Naive thymus-derived CD4-positive, alpha-beta T cell (primary cell): ENCODE results near the gene FRMD1. TPM values are rescaled to one million over a fixed set of nuclear protein-coding genes. Genes with fewer than 3 reads are reported as not detected.

ENCODE experiments used
- ATAC-seq: fragments of 150-1000 bp; cut with Tn5 transposase; 2 replicates; pipeline ENCODE4 v1.10.0; 2021; ENCODE audit warnings: mild to moderate bottlenecking, moderate library complexity
- CTCF ChIA-PET: fragments of 350-600 bp; sonication (Branson Sonifier 250); formaldehyde crosslinking; loops from one replicate; lab custom pipeline; 2021; ENCODE audit warnings: antibody characterized with exemption; lab: Charles Lee
- POLR2A ChIA-PET: fragments of 350-600 bp; sonication (Branson Sonifier 250); formaldehyde crosslinking; loops from one replicate; lab custom pipeline; 2021; ENCODE audit warnings: antibody characterized with exemption, inconsistent platforms; lab: Charles Lee
- DNase-seq, 9 donors: peaks; one replicate each; pipeline versions ENCODE4 v3.0.0 to v3.0.0-alpha.2; 2020 to 2022; ENCODE audit warnings: mixed read lengths in 1 of 9
- H3K27ac ChIP-seq: one replicate; pipeline ENCODE4 v1.7.0; 2013; ENCODE audit warnings: mild to moderate bottlenecking, low read depth, low read length, moderate library complexity
- H3K27me3 ChIP-seq, 2 donors: one replicate each; pipeline ENCODE4 v1.7.0; 2013; ENCODE audit warnings: low read length in 2 of 2, mild to moderate bottlenecking in 2 of 2, moderate library complexity in 2 of 2; ENCODE audit not compliant: control insufficient read depth in 2 of 2, insufficient read depth in 2 of 2
- H3K36me3 ChIP-seq, 3 experiments: 1 replicate in 2 of 3; 2 replicates in 1 of 3; pipeline ENCODE4 v1.7.0; 2013; ENCODE audit warnings: low read length in 3 of 3, mild to moderate bottlenecking in 3 of 3, moderate library complexity in 1 of 3; ENCODE audit not compliant: insufficient read depth in 3 of 3, control insufficient read depth in 2 of 3
- H3K4me1 ChIP-seq, 2 donors: one replicate each; pipeline ENCODE4 v1.7.0; 2013; ENCODE audit warnings: low read length in 2 of 2, mild to moderate bottlenecking in 2 of 2, moderate library complexity in 1 of 2; ENCODE audit not compliant: control insufficient read depth in 2 of 2, insufficient read depth in 2 of 2
- H3K4me3 ChIP-seq: 2 replicates; pipeline ENCODE4 v1.7.0; 2013; ENCODE audit warnings: mild to moderate bottlenecking, low read length
- H3K9me3 ChIP-seq, 3 experiments: 1 replicate in 2 of 3; 2 replicates in 1 of 3; pipeline ENCODE4 v1.7.0; 2013; ENCODE audit warnings: low read length in 3 of 3; ENCODE audit not compliant: control insufficient read depth in 2 of 3
- H3K27ac Mint-ChIP-seq, 9 donors: one replicate each; pipeline ENCODE4 v1.8.0; 2020 to 2022; ENCODE audit warnings: mixed read lengths in 9 of 9, mild to moderate bottlenecking in 8 of 9, moderate library complexity in 5 of 9, inconsistent platforms in 2 of 9
- H3K27me3 Mint-ChIP-seq, 5 donors: one replicate each; pipeline ENCODE4 v1.8.0; 2021 to 2022; ENCODE audit warnings: mixed read lengths in 5 of 5, mild to moderate bottlenecking in 1 of 5
- H3K36me3 Mint-ChIP-seq, 5 donors: one replicate each; pipeline ENCODE4 v1.8.0; 2020 to 2022; ENCODE audit warnings: mixed read lengths in 5 of 5, mild to moderate bottlenecking in 3 of 5, inconsistent platforms in 1 of 5
- H3K4me1 Mint-ChIP-seq, 7 donors: one replicate each; pipeline ENCODE4 v1.8.0; 2020 to 2022; ENCODE audit warnings: mixed read lengths in 7 of 7, mild to moderate bottlenecking in 3 of 7, inconsistent platforms in 1 of 7
- H3K4me3 Mint-ChIP-seq, 10 donors: one replicate each; pipeline ENCODE4 v1.8.0; 2020 to 2022; ENCODE audit warnings: mild to moderate bottlenecking in 10 of 10, mixed read lengths in 10 of 10, moderate library complexity in 6 of 10, inconsistent platforms in 2 of 10
- H3K9me3 Mint-ChIP-seq, 11 donors: one replicate each; pipeline ENCODE4 v1.8.0; 2020 to 2022; ENCODE audit warnings: mixed read lengths in 11 of 11, mild to moderate bottlenecking in 4 of 11, inconsistent platforms in 1 of 11, moderate library complexity in 1 of 11
- intact Hi-C, 2 donors: fragments of 100-400 bp; cut with micrococcal nuclease; formaldehyde crosslinking; loops; one replicate each; pipeline ENCODE4 v1.15.1; 2023
- polyA plus RNA-seq, 2 donors: library from polyadenylated mRNA; unstranded; fragments of 300-500 nt; fragmentation: Illumina TruSeq; gene quantifications; one replicate each; pipeline ENCODE4 v1.2.3, GENCODE V29; 2021
- total RNA-seq, 6 experiments: library from RNA in 5 of 6; stranded (reverse) in 5 of 6; gene quantifications; 1 replicate in 5 of 6; 2 replicates in 1 of 6; pipeline ENCODE4 v1.2.3 and lab custom pipeline; 2021 to 2026

The FRMD1 gene
- total and polyA plus RNA-seq, 7 experiments from 2014 or later, result not detected

DNA sequence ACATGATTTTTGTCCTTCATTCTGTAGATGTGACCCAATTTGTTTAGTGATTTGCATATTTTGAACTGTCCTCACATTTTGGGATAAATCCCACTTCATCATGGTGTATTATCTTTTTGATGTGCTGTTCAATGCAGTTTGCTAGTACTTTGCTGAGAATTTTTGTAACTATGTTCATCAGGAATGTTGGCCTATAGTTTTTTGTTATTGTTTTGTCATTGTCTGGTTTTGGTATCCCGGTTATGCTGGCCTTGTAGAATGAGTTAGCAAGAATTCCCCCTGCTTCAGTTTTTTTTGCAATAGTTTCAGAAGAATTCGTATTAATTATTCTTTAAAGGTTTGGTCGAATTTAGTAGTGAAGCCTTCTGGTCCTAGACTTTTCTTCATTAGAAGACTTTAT, 69.7 kb downstream of the FRMD1 start:
- Mint-ChIP-seq H3K4me3 (no peak overlapping the region), H3K9me3 (peaks cover 6 to 43% (median 21%) of the 10 kb centered on the region in 11 donors), H3K36me3 (peaks cover 0 to 10% (median 1%) of the 10 kb centered on the region in 5 donors), H3K4me1 (no peaks in the 10 kb centered on the region), H3K27me3 (peaks cover 0 to 6% (median 0%) of the 10 kb centered on the region in 5 donors), H3K27ac (no peak overlapping the region)
- ChIA-PET POLR2A (no interaction called here), CTCF (no interaction called here)
- ATAC-seq (no peak), DNase-seq (no peak)
- intact Hi-C loops, result no loop called here
- Histone ChIP-seq H3K36me3 (no peaks in the 10 kb centered on the region), H3K4me3 (no peak overlapping the region), H3K27ac (no peak overlapping the region), H3K4me1 (no peaks in the 10 kb centered on the region), H3K27me3 (no peaks in the 10 kb centered on the region), H3K9me3 (peaks cover 0 to 27% (median 5%) of the 10 kb centered on the region in 3 experiments)

DNA sequence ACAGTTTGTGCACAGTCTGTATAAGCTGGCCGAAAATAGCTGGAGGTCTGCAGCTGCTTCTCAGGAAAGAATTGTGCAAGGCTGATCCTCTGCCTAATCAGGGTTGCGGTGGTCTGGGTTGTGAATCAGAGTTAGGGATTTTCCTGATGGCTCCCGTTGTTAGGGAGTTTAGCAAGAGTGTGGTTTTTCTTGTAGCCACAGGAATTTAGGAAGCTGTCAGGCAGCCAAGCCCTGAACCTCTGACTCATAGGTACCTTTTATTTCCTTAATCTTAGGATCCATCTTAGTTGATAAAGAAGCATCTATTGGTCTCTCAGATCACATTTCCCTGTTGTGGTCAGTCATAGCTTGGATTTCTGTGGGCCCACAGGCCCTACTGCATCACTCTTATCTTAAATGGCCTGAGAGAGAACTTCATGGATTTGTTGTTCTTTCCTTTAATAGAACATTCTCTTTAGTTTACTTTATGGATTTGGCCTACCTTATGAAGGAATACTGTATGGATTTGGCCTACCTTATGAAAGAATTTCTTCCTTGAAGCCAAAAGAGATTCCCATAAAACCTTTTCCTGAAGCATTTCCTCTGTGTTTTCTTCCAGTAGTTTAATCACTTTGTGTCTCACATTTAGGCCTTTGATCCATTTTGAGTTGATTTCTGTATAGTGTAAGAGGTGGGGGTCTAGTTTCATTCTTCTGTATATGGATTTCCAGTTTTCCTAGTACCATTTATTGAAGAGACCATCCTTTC, 71.2 kb downstream of the FRMD1 start:
- Histone ChIP-seq H3K27ac (no peak overlapping the region), H3K36me3 (no peaks in the 10 kb centered on the region), H3K4me1 (no peaks in the 10 kb centered on the region), H3K4me3 (no peak overlapping the region), H3K9me3 (peaks cover 0 to 23% (median 5%) of the 10 kb centered on the region in 3 experiments), H3K27me3 (no peaks in the 10 kb centered on the region)
- ATAC-seq (no peak), DNase-seq (no peak)
- ChIA-PET POLR2A (no interaction called here), CTCF (no interaction called here)
- Mint-ChIP-seq H3K36me3 (peaks cover 0 to 10% (median 0%) of the 10 kb centered on the region in 5 donors), H3K4me3 (no peak overlapping the region), H3K9me3 (peaks cover 3 to 32% (median 18%) of the 10 kb centered on the region in 11 donors), H3K27ac (no peak overlapping the region), H3K4me1 (no peaks in the 10 kb centered on the region), H3K27me3 (peaks cover 0 to 12% (median 0%) of the 10 kb centered on the region in 5 donors)
- intact Hi-C loops, result no loop called here

DNA sequence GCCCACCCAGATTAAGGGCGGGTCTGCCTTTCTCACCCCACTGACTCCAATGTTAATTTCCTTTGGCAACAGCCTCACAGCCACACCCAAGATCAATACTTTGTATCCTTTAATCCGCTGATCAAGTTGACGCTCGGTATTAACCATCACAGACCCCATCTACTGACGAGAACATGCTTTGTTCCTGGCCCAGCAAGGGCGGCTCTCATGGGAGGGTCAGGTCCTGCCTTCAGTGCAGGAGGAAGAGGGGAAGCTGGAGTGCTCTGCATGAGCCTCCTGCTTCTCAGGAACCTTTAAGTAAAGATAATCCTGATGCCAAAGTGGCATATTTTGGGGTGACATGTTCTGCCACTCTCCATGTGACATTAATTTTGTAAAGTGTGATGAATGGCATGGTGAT, 73.2 kb downstream of the FRMD1 start:
- Mint-ChIP-seq H3K9me3 (peaks cover 0 to 19% (median 7%) of the 10 kb centered on the region in 11 donors), H3K27me3 (peaks cover 0 to 18% (median 0%) of the 10 kb centered on the region in 5 donors), H3K4me3 (no peak overlapping the region), H3K4me1 (no peaks in the 10 kb centered on the region), H3K27ac (no peak overlapping the region), H3K36me3 (peaks cover 0 to 2% (median 0%) of the 10 kb centered on the region in 5 donors)
- ChIA-PET POLR2A (no interaction called here), CTCF (no interaction called here)
- H3K27me3 ChIP-seq, result no peaks in the 10 kb centered on the region
- intact Hi-C loops, result no loop called here
- H3K36me3 ChIP-seq, result no peaks in the 10 kb centered on the region
- H3K27ac ChIP-seq, result no peak overlapping the region
- H3K4me3 ChIP-seq, result no peak overlapping the region
- ATAC-seq (no peak), DNase-seq (no peak)
- peaks cover 0 to 7% (median 0%) of the 10 kb centered on the region in 3 experiments for H3K9me3 ChIP-seq
- no peaks in the 10 kb centered on the region for H3K4me1 ChIP-seq

DNA sequence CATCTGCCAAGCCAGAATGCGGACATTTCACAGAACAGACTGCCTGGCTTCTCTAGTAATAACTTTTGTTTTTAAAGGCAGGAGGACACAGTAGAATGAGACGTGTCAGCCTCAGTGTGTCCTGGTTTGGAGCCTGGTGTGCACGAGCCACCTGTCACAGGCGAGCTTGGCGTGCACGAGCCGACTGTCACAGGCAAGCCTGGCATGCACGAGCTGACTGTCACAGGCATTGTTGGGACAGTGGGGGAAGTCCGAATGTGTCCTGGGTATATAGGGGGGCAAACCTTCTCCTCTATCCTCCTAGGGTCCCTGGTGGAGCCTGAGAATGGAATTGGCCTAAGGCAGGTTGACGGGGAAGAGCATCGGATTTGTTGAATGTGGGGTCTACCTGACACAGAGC, 74.1 kb downstream of the FRMD1 start:
- no peaks in the 10 kb centered on the region for H3K36me3 ChIP-seq
- DNase-seq, result no peak

DNA sequence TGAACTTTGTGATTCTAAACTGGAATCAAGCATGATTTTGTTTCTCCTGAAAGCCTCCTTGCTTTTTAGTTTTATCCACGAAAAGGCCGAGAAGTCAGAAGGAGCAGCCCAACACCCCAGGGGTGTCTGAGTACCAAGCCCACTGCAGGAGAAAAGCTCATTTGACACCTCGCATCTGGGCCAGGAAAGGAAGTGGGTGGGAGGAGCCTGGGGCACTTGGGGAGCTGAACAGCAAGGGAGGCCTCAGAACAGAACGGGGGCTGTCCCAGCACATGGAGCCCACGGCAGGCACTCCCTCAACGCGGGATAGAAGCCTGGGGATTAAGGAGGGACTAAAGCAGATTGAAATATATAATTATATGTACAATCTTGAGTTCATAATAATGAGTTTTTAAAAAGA, 75.0 kb downstream of the FRMD1 start:
- peaks cover 0 to 21% (median 0%) of the 10 kb centered on the region in 5 donors for H3K27me3 Mint-ChIP-seq
- intact Hi-C loops, result no loop called here
- no peaks in the 10 kb centered on the region for H3K4me1 ChIP-seq
- no peak overlapping the region for H3K27ac ChIP-seq
- peaks cover 0 to 10% (median 4%) of the 10 kb centered on the region in 11 donors for H3K9me3 Mint-ChIP-seq
- DNase-seq (no peak), ATAC-seq (no peak)
- ChIA-PET CTCF (no interaction called here), POLR2A (no interaction called here)
- H3K4me3 ChIP-seq, result no peak overlapping the region
- H3K27me3 ChIP-seq, result no peaks in the 10 kb centered on the region
- H3K9me3 ChIP-seq, result no peaks in the 10 kb centered on the region
- H3K4me3 Mint-ChIP-seq, result no peak overlapping the region
- H3K36me3 Mint-ChIP-seq, result no peaks in the 10 kb centered on the region
- no peaks in the 10 kb centered on the region for H3K36me3 ChIP-seq
- no peak overlapping the region for H3K27ac Mint-ChIP-seq
- H3K4me1 Mint-ChIP-seq, result no peaks in the 10 kb centered on the region

More for the DNA sequence above, 74.1 kb downstream of the FRMD1 start:
- peaks cover 0 to 21% (median 0%) of the 10 kb centered on the region in 5 donors for H3K27me3 Mint-ChIP-seq
- H3K9me3 Mint-ChIP-seq, result peaks cover 0 to 12% (median 4%) of the 10 kb centered on the region in 11 donors
- H3K36me3 Mint-ChIP-seq, result no peaks in the 10 kb centered on the region
- Histone ChIP-seq H3K4me3 (no peak overlapping the region), H3K27me3 (no peaks in the 10 kb centered on the region), H3K9me3 (no peaks in the 10 kb centered on the region), H3K27ac (no peak overlapping the region), H3K4me1 (no peaks in the 10 kb centered on the region)
- H3K4me1 Mint-ChIP-seq, result no peaks in the 10 kb centered on the region
- intact Hi-C loops, result no loop called here
- no peak for ATAC-seq
- POLR2A ChIA-PET, result no interaction called here
- H3K4me3 Mint-ChIP-seq, result no peak overlapping the region
- CTCF ChIA-PET, result no interaction called here
- H3K27ac Mint-ChIP-seq, result no peak overlapping the region

Other genes starting within 250 kb of the FRMD1 start
- under 1 TPM in 1 of 5 experiments, not detected in 4; 0.86 TPM for gene KIF25, start 81.5 kb downstream of the FRMD1 start, total RNA-seq
- gene KIF25, start 81.5 kb downstream of the FRMD1 start, polyA plus RNA-seq, result not detected
- under 1 TPM in 1 of 5 experiments, not detected in 4; 0.65 TPM for gene DACT2, start 240.6 kb upstream of the FRMD1 start, total RNA-seq
- gene DACT2, start 240.6 kb upstream of the FRMD1 start, polyA plus RNA-seq, result not detected